Ishikawa (cell line): Measurements from ENCODE around the gene MEOX2.

ENCODE experiments used
- CEBPB ChIP-seq: IDR thresholded peaks from 2 replicates; pipeline ENCODE4 v1.6.1; 2012
- CREB1 ChIP-seq: IDR thresholded peaks from 2 replicates; pipeline ENCODE4 v1.6.1; 2012; ENCODE audit warnings: low read depth
- EGR1 ChIP-seq: IDR thresholded peaks from 2 replicates; pipeline ENCODE4 v1.6.1; 2012
- EP300 ChIP-seq: IDR thresholded peaks from 2 replicates; pipeline ENCODE4 v1.6.1; 2012; ENCODE audit warnings: borderline replicate concordance
- FOXM1 ChIP-seq: IDR thresholded peaks from 2 replicates; pipeline ENCODE4 v1.6.1; 2012; ENCODE audit warnings: low read depth, borderline replicate concordance
- MAX ChIP-seq: IDR thresholded peaks from 2 replicates; pipeline ENCODE4 v1.6.1; 2012
- NFIC ChIP-seq: IDR thresholded peaks from 2 replicates; pipeline ENCODE4 v1.6.1; 2012
- RAD21 ChIP-seq: IDR thresholded peaks from 2 replicates; pipeline ENCODE4 v1.6.1; 2012; ENCODE audit warnings: low read depth
- TAF1 ChIP-seq: IDR thresholded peaks from 2 replicates; pipeline ENCODE4 v1.6.1; 2012; ENCODE audit warnings: low read depth, mild to moderate bottlenecking
- TCF12 ChIP-seq: IDR thresholded peaks from 2 replicates; pipeline ENCODE4 v1.6.1; 2012; ENCODE audit warnings: low read depth
- TEAD4 ChIP-seq: IDR thresholded peaks from 2 replicates; pipeline ENCODE4 v1.6.1; 2012
- USF1 ChIP-seq: IDR thresholded peaks from 2 replicates; pipeline ENCODE4 v1.6.1; 2012
- YY1 ChIP-seq: IDR thresholded peaks from 2 replicates; pipeline ENCODE4 v1.6.1; 2012; ENCODE audit warnings: low read depth
- ZBTB7A ChIP-seq: IDR thresholded peaks from 2 replicates; pipeline ENCODE4 v1.6.1; 2012; ENCODE audit warnings: low read depth
- TF ChIP-seq, protein P1 (sequence below): IDR thresholded peaks from 2 replicates; pipeline ENCODE4 v1.6.1; 2012; ENCODE audit warnings: low read depth, mild to moderate bottlenecking

The MEOX2 gene

GRCh38 chr7:15707570-15707969 lies 21.1 kb upstream of the MEOX2 start:
- TF ChIP-seq EGR1, result no peak

DNA sequence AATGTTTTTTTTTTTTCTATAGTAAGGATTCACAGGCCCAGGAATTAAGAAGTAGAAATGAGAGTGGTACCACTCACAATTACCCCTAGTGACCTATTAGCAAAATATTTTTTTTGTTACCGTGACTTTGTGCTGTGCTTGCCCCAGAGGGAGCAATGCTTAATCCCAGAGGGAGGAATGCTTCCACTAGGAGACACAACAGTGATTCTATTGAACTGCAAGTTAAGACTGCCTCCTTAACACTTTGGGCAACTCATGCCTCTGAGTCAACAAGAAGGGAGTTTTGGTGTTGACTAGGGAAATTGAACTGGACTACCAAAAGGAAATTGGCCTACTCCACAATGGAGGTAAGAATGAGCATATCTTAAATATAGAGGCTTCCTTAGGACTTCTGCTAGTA lies 17.2 kb upstream of the MEOX2 start:
- TF ChIP-seq TAF1, result no peak
- TF ChIP-seq EP300, result no peak
- TF ChIP-seq MAX, result no peak
- no peak for TF ChIP-seq YY1
- TF ChIP-seq NFIC, result no peak
- TF ChIP-seq USF1, result no peak
- no peak for TF ChIP-seq EGR1
- TF ChIP-seq RAD21, result no peak
- no peak for TF ChIP-seq CEBPB
- TF ChIP-seq TCF12, result no peak
- TF ChIP-seq, protein P1, sequence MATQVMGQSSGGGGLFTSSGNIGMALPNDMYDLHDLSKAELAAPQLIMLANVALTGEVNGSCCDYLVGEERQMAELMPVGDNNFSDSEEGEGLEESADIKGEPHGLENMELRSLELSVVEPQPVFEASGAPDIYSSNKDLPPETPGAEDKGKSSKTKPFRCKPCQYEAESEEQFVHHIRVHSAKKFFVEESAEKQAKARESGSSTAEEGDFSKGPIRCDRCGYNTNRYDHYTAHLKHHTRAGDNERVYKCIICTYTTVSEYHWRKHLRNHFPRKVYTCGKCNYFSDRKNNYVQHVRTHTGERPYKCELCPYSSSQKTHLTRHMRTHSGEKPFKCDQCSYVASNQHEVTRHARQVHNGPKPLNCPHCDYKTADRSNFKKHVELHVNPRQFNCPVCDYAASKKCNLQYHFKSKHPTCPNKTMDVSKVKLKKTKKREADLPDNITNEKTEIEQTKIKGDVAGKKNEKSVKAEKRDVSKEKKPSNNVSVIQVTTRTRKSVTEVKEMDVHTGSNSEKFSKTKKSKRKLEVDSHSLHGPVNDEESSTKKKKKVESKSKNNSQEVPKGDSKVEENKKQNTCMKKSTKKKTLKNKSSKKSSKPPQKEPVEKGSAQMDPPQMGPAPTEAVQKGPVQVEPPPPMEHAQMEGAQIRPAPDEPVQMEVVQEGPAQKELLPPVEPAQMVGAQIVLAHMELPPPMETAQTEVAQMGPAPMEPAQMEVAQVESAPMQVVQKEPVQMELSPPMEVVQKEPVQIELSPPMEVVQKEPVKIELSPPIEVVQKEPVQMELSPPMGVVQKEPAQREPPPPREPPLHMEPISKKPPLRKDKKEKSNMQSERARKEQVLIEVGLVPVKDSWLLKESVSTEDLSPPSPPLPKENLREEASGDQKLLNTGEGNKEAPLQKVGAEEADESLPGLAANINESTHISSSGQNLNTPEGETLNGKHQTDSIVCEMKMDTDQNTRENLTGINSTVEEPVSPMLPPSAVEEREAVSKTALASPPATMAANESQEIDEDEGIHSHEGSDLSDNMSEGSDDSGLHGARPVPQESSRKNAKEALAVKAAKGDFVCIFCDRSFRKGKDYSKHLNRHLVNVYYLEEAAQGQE, result no peak
- no peak for TF ChIP-seq ZBTB7A
- no peak for TF ChIP-seq FOXM1
- no peak for TF ChIP-seq TEAD4
- no peak for TF ChIP-seq CREB1

- no peak for TF ChIP-seq USF1
- TF ChIP-seq NFIC, result no peak
- no peak for TF ChIP-seq YY1
- no peak for TF ChIP-seq ZBTB7A
- no peak for TF ChIP-seq MAX
- no peak for TF ChIP-seq CREB1
- TF ChIP-seq RAD21, result no peak
- TF ChIP-seq TEAD4, result no peak
- TF ChIP-seq, protein P1, result no peak
- no peak for TF ChIP-seq TCF12
- TF ChIP-seq CEBPB, result no peak
- no peak for TF ChIP-seq FOXM1
- TF ChIP-seq TAF1, result no peak
- no peak for TF ChIP-seq EP300
- no peak for TF ChIP-seq EGR1
These were observed 6.1 kb upstream of the MEOX2 start for GRCh38 chr7:15692501-15693020.

DNA sequence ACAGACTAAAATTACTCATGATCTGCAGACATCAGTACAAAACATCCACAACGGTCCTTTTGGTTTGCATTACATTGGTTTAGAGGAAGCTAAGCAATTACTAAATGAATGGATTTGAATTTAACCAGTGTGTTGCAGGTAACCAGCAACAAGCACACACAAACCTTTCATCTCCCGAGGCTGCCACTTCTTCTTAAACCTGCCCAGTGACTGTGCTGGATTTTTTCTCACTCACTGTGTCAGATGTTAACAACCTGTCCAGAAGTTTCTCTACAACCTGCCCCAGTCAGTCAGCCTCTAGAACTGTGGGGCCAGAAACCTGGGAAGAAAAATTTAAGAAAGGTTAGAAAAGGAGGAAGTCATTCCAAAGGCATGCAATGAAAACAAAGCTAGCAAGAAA lies 2.4 kb upstream of the MEOX2 start:
- TF ChIP-seq TEAD4, result no peak
- no peak for TF ChIP-seq EGR1
- no peak for TF ChIP-seq CREB1

GRCh38 chr7:15688279-15688626 lies 1.8 kb upstream of the MEOX2 start:
- TF ChIP-seq MAX (no peak), RAD21 (no peak)

- TF ChIP-seq RAD21 (no peak), EGR1 (no peak), TEAD4 (no peak), TCF12 (no peak), EP300 (no peak), CREB1 (no peak), NFIC (no peak), FOXM1 (no peak), ZBTB7A (no peak), MAX (no peak), USF1 (no peak), YY1 (no peak), CEBPB (no peak), TAF1 (no peak)
- TF ChIP-seq, protein P1, result no peak
These were observed 1.2 kb upstream of the MEOX2 start for GRCh38 chr7:15687546-15688278.
